ENCODE results near the gene SVOPL. TPM values are rescaled to one million over a fixed set of nuclear protein-coding genes. Genes with fewer than 3 reads are reported as not detected.
A peak's percentile ranks its signal among the peaks of the same experiment; 100 is the strongest.

Gene SVOPL
- total and polyA plus RNA-seq, 9 of the 15 experiments (the other 6 are each of a cell fraction or from before 2014, with no cell fraction given) = 0.13 to 0.42 (median 0.20) TPM; not detected in 6

DNA sequence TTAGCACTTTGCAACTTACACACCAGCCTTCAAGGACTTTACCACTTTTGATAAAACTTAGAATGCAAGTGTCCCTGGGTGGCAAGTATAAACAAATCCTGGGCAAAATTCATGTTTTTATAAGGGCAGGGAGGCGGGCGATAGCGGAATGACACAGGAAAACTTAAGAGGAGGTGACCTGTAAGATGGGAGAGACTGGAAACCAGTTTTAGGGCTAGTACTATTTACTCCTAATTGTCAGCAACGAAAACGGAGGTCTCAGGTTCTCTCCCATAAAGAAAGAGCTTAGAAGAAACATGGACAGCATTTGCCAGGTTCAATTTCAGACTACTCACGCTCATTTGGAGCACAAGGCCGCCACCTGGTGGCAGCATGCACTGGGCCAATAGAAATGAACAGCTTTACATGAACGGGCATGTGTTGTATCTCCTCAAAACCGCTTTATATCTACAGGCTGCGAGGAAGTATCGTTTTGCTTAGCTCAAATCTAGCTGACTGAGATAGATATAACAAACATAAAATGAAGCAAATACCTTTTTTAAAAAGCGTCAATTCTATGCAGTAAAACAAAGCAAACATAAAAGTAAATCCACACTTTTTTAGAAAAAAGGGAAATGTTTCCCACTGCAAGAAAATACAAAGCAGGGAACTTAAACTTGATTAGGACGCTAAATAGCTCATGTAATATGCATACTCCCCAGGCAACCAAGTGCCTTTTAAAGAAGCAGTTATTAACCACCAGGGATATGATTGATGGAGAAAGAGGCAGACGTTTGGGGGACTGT lies 37.6 kb upstream of the SVOPL start (continued):
- TF ChIP-seq, protein P1, sequence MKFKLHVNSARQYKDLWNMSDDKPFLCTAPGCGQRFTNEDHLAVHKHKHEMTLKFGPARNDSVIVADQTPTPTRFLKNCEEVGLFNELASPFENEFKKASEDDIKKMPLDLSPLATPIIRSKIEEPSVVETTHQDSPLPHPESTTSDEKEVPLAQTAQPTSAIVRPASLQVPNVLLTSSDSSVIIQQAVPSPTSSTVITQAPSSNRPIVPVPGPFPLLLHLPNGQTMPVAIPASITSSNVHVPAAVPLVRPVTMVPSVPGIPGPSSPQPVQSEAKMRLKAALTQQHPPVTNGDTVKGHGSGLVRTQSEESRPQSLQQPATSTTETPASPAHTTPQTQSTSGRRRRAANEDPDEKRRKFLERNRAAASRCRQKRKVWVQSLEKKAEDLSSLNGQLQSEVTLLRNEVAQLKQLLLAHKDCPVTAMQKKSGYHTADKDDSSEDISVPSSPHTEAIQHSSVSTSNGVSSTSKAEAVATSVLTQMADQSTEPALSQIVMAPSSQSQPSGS (CRISPR knock-in tag; IDR thresholded peaks at IDR 0.05) = no peak
- TF ChIP-seq KLF16 (IDR thresholded peaks at IDR 0.05) (no peak), ZFP36 (IDR thresholded peaks at IDR 0.05; ENCODE audit: low read depth, low read length, partially characterized antibody) (peak; percentile 46), STAG1 (CRISPR knock-in tag; IDR thresholded peaks at IDR 0.05; ENCODE audit: borderline replicate concordance) (peak; percentile 93; the same call in 1 of the 2 replicates), PHB2 (IDR thresholded peaks at IDR 0.05; ENCODE audit: low read depth) (no peak), SIN3A (IDR thresholded peaks at IDR 0.05; ENCODE audit: borderline replicate concordance in 2 of 2, control insufficient read depth in 1 of 2, low read depth in 2 of 2, low read length in 2 of 2) (no peak), ETV5 (CRISPR knock-in tag; IDR thresholded peaks at IDR 0.05; ENCODE audit: low read depth) (no peak), RAD21 (CRISPR knock-in tag; conservative IDR thresholded peaks at IDR 0.05 in 1 of 2, IDR thresholded peaks at IDR 0.05 in 1 of 2) (peak; percentile 98), MAZ (CRISPR knock-in tag; conservative IDR thresholded peaks at IDR 0.05 in 1 of 2, IDR thresholded peaks at IDR 0.05 in 1 of 2) (peak in 1 of 2 experiments; percentile 10; a peak in 1 of 4 replicates)
- TF ChIP-seq, protein P2, sequence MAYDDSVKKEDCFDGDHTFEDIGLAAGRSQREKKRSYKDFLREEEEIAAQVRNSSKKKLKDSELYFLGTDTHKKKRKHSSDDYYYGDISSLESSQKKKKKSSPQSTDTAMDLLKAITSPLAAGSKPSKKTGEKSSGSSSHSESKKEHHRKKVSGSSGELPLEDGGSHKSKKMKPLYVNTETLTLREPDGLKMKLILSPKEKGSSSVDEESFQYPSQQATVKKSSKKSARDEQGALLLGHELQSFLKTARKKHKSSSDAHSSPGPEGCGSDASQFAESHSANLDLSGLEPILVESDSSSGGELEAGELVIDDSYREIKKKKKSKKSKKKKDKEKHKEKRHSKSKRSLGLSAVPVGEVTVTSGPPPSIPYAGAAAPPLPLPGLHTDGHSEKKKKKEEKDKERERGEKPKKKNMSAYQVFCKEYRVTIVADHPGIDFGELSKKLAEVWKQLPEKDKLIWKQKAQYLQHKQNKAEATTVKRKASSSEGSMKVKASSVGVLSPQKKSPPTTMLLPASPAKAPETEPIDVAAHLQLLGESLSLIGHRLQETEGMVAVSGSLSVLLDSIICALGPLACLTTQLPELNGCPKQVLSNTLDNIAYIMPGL (CRISPR knock-in tag; IDR thresholded peaks at IDR 0.05) = no peak
- TF ChIP-seq, protein P3, sequence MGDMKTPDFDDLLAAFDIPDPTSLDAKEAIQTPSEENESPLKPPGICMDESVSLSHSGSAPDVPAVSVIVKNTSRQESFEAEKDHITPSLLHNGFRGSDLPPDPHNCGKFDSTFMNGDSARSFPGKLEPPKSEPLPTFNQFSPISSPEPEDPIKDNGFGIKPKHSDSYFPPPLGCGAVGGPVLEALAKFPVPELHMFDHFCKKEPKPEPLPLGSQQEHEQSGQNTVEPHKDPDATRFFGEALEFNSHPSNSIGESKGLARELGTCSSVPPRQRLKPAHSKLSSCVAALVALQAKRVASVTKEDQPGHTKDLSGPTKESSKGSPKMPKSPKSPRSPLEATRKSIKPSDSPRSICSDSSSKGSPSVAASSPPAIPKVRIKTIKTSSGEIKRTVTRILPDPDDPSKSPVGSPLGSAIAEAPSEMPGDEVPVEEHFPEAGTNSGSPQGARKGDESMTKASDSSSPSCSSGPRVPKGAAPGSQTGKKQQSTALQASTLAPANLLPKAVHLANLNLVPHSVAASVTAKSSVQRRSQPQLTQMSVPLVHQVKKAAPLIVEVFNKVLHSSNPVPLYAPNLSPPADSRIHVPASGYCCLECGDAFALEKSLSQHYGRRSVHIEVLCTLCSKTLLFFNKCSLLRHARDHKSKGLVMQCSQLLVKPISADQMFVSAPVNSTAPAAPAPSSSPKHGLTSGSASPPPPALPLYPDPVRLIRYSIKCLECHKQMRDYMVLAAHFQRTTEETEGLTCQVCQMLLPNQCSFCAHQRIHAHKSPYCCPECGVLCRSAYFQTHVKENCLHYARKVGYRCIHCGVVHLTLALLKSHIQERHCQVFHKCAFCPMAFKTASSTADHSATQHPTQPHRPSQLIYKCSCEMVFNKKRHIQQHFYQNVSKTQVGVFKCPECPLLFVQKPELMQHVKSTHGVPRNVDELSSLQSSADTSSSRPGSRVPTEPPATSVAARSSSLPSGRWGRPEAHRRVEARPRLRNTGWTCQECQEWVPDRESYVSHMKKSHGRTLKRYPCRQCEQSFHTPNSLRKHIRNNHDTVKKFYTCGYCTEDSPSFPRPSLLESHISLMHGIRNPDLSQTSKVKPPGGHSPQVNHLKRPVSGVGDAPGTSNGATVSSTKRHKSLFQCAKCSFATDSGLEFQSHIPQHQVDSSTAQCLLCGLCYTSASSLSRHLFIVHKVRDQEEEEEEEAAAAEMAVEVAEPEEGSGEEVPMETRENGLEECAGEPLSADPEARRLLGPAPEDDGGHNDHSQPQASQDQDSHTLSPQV (IDR thresholded peaks at IDR 0.05) = no peak
- TF ChIP-seq, protein P4, sequence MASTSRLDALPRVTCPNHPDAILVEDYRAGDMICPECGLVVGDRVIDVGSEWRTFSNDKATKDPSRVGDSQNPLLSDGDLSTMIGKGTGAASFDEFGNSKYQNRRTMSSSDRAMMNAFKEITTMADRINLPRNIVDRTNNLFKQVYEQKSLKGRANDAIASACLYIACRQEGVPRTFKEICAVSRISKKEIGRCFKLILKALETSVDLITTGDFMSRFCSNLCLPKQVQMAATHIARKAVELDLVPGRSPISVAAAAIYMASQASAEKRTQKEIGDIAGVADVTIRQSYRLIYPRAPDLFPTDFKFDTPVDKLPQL (IDR thresholded peaks at IDR 0.05; ENCODE audit: extremely low read depth, insufficient read length) = no peak
- TF ChIP-seq, protein P5, sequence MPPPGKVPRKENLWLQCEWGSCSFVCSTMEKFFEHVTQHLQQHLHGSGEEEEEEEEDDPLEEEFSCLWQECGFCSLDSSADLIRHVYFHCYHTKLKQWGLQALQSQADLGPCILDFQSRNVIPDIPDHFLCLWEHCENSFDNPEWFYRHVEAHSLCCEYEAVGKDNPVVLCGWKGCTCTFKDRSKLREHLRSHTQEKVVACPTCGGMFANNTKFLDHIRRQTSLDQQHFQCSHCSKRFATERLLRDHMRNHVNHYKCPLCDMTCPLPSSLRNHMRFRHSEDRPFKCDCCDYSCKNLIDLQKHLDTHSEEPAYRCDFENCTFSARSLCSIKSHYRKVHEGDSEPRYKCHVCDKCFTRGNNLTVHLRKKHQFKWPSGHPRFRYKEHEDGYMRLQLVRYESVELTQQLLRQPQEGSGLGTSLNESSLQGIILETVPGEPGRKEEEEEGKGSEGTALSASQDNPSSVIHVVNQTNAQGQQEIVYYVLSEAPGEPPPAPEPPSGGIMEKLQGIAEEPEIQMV (tag; conservative IDR thresholded peaks at IDR 0.05; ENCODE audit: low read depth) = 0 out of 2 replicates have a peak, but pooled peaks have one; percentile 36

All from K562 (cell line).